IPS-15b (cell line): ENCODE measurements around the gene UBE2V1.

Experiments used
- H3K27me3 ChIP-seq: one replicate; pipeline ENCODE4 v1.6.1; 2013; ENCODE audit warnings: low read length; ENCODE audit not compliant: control insufficient read depth, insufficient read depth
- H3K36me3 ChIP-seq: one replicate; pipeline ENCODE4 v1.6.1; 2013; ENCODE audit warnings: low read length; ENCODE audit not compliant: control insufficient read depth, insufficient read depth
- H3K4me1 ChIP-seq: one replicate; pipeline ENCODE4 v1.6.1; 2013; ENCODE audit warnings: mild to moderate bottlenecking, low read length; ENCODE audit not compliant: control insufficient read depth, insufficient read depth
- H3K4me3 ChIP-seq: one replicate; pipeline ENCODE4 v1.5.1; 2013; ENCODE audit warnings: low read depth, low read length
- H3K9ac ChIP-seq: one replicate; pipeline ENCODE4 v1.6.1; 2013; ENCODE audit warnings: low read depth, mild to moderate bottlenecking, low read length
- H3K9me3 ChIP-seq: one replicate; pipeline ENCODE4 v1.6.1; 2013; ENCODE audit warnings: mild to moderate bottlenecking, low read length; ENCODE audit not compliant: control insufficient read depth, insufficient read depth

The UBE2V1 gene

DNA sequence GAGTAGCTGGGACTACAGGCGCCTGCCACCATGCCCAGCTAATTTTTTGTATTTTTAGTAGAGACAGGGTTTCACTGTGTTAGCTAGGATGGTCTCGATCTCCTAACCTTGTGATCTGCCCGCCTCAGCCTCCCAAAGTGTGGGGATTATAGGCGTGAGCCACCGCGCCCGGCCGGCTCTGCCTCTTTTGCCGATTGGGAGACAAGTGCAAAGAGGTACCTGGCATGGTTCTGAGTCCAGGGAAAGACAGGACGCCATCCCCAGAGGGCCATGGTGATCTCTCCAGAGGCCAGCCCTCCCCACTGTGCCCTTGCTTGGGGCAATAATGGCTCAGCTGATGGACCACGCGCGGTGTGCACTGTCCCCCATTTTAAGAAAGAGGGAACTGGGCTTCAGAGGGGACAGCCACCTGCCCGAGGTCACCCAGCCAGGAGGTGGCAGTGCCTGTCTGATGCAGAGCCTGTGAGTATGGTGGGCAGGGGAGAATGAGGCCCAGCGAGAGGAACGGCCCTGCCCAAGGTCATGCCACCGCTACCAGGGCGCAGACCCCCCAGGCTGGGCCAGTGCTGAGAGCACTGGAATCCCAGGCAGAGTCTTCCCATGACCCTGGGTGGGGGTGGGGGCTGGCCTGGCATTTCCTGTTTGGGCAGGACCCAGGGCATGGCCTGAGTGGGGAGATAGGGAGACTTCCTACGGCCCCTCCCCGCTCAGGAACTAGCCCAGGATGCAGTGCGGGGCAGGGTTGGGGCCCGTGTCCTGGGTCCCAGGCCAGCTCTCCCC lies 69.2 kb downstream of the UBE2V1 start:
- H3K4me1 ChIP-seq, result no peaks in the 10 kb centered on the region
- no peaks in the 10 kb centered on the region for H3K9me3 ChIP-seq
- no peak overlapping the region for H3K9ac ChIP-seq
- no peak overlapping the region for H3K4me3 ChIP-seq
- no peaks in the 10 kb centered on the region for H3K36me3 ChIP-seq
- H3K27me3 ChIP-seq, result no peaks in the 10 kb centered on the region

DNA sequence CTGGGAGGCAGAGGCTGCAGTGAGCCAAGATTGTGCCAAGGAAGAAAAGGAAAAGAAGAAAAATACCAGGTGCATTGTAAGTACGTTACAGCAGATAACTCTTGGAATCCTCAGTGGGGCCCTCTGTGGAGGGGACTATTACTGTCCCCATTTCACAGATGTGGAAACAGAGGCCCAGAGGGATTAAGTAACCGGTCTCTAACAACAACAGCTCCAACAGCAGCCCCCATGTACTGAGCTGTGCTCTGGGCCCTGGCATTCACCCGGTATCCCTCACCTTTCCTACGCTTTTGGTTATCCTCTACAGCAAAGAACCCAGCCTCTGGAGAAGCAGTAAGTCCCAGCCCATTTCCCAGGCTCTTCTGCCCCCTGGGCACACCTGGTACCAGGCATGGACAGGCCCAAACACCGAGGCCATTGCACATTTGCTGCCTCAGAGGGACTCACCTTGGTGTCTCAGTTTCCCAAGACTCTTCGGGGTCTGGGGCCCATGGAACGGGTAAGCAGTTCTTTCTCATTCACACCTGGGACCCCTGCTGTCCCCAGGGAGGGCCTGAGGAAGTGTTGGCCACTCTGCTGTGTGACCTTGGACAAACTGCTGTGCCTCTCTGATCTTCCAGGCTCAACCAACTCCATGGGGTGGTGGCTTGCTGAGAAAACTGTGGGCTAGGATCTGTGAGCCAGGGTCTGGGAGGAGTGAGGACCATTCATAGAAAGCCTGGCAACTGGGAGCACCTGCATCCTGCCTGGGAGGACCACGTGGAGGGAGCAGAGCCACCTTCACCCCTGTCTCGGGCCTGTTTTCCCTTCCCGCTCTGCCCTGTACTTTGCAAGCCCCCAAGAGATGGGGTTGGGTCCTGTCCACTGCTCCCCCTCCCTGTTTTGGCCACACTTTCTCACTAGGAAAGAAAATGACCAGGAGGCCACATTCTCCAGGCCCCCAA lies 70.3 kb downstream of the UBE2V1 start:
- Histone ChIP-seq H3K36me3 (no peaks in the 10 kb centered on the region), H3K4me3 (no peak overlapping the region), H3K27me3 (no peaks in the 10 kb centered on the region), H3K9ac (no peak overlapping the region), H3K9me3 (no peaks in the 10 kb centered on the region), H3K4me1 (no peaks in the 10 kb centered on the region)

DNA sequence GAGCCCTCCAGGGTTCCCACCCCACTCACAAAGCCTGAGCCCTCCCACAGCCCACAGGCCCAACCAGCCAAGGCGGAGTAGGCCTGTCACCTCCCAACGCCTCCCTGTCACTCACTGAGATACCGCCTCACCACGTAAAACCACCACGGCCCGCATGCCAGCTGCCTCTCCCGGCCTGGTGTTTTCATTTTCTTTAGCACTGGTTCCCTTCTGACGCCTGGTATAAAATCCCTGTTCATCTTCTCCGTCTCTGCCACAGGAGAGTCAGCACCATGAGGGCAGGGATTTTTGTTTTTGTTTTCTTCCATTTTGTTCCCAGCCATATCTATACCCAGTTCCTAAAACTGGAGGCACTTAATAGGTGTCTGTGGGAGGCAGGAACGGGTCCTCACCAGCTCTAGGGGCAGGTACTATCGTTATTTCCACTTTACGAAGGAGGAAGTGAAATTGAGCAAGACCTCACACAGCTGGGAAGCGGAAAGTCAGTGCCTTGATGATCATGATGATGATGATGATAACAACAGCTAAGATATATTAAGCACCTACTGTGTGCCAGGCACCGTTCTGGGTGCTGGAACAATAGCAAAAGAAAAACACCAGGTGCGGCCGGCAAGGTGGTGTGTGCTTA lies 71.6 kb downstream of the UBE2V1 start:
- no peaks in the 10 kb centered on the region for H3K4me1 ChIP-seq
- no peak overlapping the region for H3K9ac ChIP-seq
- H3K4me3 ChIP-seq, result no peak overlapping the region
- H3K27me3 ChIP-seq, result no peaks in the 10 kb centered on the region
- H3K36me3 ChIP-seq, result no peaks in the 10 kb centered on the region
- H3K9me3 ChIP-seq, result no peaks in the 10 kb centered on the region

DNA sequence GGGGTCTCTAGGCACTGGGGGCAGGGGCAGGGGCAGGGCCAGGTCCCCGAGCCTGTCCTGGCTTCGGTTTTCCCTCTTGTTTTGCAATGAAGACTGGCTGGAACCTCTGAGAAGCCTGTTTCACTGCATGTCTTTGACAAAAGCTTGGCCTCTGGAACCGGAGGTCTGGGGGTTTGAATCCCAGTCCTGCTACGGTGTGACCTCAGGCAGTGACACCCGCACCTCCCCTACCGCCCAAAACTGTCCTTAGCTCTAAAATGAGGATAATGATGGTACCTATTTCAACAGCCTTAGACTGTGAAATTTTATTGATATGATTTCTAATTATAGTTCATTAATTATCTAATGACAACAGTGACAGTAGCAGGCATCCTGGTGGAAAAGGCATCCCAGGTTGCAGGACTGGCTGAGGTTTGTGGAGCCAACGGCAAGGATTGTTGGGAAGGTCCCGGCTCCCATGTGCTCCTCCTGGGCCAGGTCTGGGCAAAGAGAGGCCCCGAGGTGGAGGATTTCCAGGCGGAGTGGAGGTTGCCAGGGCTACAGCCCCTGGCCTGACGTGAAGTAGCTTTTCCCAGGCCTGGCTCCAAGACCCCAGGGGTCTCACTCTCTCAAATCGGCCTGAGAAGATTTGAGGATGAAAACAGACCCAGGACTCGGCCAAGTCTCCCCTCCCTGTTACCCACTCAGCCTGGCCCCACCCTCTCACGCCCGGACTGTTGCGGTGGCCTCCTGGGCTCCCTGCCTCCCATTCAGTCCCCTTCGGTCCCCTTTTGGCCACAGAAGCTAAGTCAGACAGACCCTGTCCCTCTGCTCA lies 72.3 kb downstream of the UBE2V1 start:
- Histone ChIP-seq H3K4me1 (no peaks in the 10 kb centered on the region), H3K27me3 (no peaks in the 10 kb centered on the region), H3K9ac (no peak overlapping the region), H3K36me3 (no peaks in the 10 kb centered on the region), H3K9me3 (no peaks in the 10 kb centered on the region), H3K4me3 (no peak overlapping the region)

DNA sequence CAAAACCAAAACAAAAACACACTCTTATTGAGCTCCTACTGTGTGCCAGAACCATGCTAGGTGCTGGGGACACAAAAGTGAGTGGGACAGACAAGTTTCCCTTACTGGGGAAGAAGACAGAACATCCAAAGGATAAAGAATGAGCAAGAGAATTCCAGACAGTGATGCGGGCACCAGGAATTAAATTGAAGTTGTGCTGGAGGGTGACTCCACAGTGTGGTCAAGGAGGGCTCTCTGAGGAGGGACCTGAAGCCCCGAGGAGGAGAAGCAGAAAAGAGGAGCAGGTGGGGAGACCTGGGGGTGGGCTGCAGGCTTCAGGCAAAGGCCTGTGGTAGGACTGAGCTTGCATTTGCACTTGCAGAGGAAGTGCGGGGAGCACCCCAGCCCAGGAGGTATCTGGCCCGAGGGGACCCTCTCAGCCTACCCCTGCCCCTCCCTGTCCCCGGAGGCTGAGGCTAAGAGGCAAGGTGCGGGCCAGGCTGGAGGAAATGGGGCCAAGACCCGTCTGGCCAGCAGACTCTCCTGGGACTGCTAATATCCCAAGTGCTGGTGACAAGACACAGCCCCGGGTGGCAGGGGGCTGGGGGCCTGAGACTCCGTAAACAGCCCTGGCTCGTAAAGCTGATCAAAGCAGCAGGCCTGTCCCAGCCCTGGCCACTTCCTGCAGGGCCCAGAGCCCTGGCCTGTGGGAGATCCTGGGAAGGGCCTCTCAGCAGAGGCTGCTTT lies 73.1 kb downstream of the UBE2V1 start:
- no peaks in the 10 kb centered on the region for H3K4me1 ChIP-seq
- H3K9ac ChIP-seq, result no peak overlapping the region
- H3K36me3 ChIP-seq, result no peaks in the 10 kb centered on the region
- no peak overlapping the region for H3K4me3 ChIP-seq
- H3K9me3 ChIP-seq, result no peaks in the 10 kb centered on the region
- no peaks in the 10 kb centered on the region for H3K27me3 ChIP-seq

DNA sequence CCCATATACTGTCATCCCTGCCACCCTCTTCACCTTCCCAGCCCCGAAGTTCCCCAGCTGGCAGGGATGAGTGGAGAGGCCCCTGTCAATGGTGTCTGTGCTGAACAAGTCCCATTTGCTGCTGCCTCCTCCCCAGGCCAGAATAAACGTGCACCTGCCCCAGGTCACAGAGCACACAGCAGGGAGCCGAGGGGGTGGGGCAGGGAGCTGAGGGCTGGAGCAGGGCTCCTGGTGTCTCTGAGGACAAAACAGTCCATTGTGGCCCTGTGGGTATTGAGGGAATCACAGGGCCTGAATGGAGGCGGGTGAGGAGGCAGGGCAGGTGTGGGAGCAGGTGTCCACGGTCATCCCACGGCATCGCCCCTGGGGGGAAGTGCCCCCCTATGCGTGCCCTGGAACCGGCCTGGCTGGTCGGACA lies 74.4 kb downstream of the UBE2V1 start:
- no peak overlapping the region for H3K9ac ChIP-seq
- no peaks in the 10 kb centered on the region for H3K9me3 ChIP-seq
- no peaks in the 10 kb centered on the region for H3K36me3 ChIP-seq
- no peaks in the 10 kb centered on the region for H3K4me1 ChIP-seq
- H3K4me3 ChIP-seq, result no peak overlapping the region
- H3K27me3 ChIP-seq, result no peaks in the 10 kb centered on the region

DNA sequence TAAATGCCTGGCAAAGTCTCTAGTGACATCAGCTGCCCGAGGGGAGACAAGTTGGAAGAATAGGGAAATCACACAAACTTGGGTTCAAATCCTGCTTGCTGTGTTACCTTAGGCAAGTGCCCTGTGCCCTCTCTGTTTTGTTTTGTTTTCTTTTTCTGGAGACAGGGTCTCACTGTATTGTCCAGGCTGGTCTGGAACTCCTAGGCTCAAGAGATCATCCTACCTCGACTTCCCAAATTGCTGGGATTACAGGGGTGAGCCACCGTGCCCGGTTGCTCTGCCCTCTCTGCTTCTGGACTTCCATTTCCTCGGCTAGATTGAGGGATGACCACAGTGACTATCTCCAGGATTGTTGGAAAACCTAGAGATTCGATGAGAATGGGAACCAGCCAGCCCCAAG lies 74.8 kb downstream of the UBE2V1 start:
- no peaks in the 10 kb centered on the region for H3K27me3 ChIP-seq
- no peaks in the 10 kb centered on the region for H3K4me1 ChIP-seq
- no peak overlapping the region for H3K4me3 ChIP-seq
- H3K36me3 ChIP-seq, result no peaks in the 10 kb centered on the region
- H3K9me3 ChIP-seq, result no peaks in the 10 kb centered on the region
- H3K9ac ChIP-seq, result no peak overlapping the region

DNA sequence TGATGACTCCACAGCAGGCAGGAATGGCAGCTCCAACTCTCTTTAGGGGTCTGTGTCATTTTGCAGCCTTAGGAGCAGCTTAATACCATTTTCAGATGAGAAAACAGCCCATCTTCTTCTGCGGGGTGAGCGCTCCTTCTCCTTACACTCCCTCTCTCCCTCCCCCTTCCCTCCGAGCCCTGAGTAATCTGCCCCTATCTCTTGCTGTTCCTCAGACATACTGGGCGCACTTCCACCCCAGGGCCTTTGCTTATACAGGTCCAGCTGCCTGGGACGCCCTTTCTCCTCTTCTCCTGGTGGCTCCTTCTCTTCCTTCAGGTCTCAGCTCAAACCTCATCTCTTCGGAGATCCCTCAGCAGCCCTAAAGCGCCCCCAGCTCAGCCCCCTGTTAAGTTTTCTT lies 75.4 kb downstream of the UBE2V1 start:
- H3K9ac ChIP-seq, result no peak overlapping the region

DNA sequence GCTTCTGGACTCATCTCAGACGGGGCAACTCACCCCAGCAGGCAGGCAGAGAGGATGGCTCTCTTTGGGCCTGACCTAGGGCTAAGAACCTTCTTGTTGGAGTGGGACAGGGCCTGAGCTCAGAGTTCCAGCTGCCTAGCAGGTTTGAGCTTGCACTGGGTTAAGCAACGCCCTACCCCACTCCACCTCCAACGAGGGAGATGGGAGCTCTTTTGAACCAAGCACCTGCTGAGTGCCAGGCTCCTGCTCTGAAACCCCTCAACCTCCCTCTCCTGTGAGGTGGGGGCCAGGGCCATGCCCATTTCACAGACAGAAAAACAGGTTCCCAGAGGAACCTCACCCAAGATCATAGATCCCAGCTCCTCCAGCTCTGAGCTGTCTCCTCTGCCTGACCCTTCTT lies 75.8 kb downstream of the UBE2V1 start:
- no peak overlapping the region for H3K9ac ChIP-seq
- H3K27me3 ChIP-seq, result no peaks in the 10 kb centered on the region
- H3K36me3 ChIP-seq, result no peaks in the 10 kb centered on the region
- H3K4me1 ChIP-seq, result no peaks in the 10 kb centered on the region
- H3K4me3 ChIP-seq, result no peak overlapping the region
- no peaks in the 10 kb centered on the region for H3K9me3 ChIP-seq

More for the DNA sequence above, 75.4 kb downstream of the UBE2V1 start:
- no peaks in the 10 kb centered on the region for H3K36me3 ChIP-seq
- no peaks in the 10 kb centered on the region for H3K27me3 ChIP-seq
- no peaks in the 10 kb centered on the region for H3K9me3 ChIP-seq
- H3K4me1 ChIP-seq, result no peaks in the 10 kb centered on the region
- H3K4me3 ChIP-seq, result no peak overlapping the region

DNA sequence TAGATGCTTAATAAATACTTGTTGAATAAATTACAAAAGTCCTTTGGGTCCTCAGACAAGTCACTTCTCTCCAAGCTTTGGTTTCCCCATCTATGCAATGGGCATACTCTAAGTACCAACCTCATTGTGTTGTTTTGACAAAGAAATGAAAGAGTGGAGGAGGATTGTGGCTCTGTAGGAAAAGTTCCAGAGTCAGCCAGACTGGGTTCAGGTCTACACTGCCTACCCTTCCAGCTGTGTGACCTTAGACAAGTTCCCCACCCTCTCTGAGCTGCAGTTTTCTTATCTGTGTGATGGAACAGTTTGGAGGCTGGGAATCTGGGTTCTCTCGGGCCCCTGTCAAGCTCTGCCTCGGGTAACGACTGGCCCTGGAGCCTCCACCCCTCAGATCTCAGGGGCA lies 76.2 kb downstream of the UBE2V1 start:
- Histone ChIP-seq H3K9ac (no peak overlapping the region), H3K9me3 (no peaks in the 10 kb centered on the region), H3K4me1 (no peaks in the 10 kb centered on the region), H3K4me3 (no peak overlapping the region), H3K27me3 (no peaks in the 10 kb centered on the region), H3K36me3 (peaks cover 3% of the 10 kb centered on the region)
